Epithelial cell of esophagus (primary cell): ENCODE measurements around the gene TBX3.

Experiments
- DNase-seq: peaks from one replicate; pipeline ENCODE4 v3.0.0; 2010; ENCODE audit warnings: low read depth
- H3K4me3 ChIP-seq: 2 replicates; pipeline ENCODE4 v1.5.1; 2011; ENCODE audit warnings: mild to moderate bottlenecking, low read length, control low read depth
- CTCF ChIP-seq: IDR thresholded peaks from 2 replicates; pipeline ENCODE4 v1.5.1; 2011; ENCODE audit warnings: low read depth, mild to moderate bottlenecking, low read length, control low read depth, inconsistent platforms; ENCODE audit not compliant: insufficient read depth; ENCODE audit errors: missing control alignments

TBX3 gene

GRCh38 chr12:114701553-114701952 is 17.6 kb upstream of the TBX3 start:
- no peak overlapping the region for H3K4me3 ChIP-seq
- DNase-seq = no peak
- no peak for TF ChIP-seq CTCF

GRCh38 chr12:114701104-114701414 is 17.1 kb upstream of the TBX3 start:
- H3K4me3 ChIP-seq = no peak overlapping the region
- DNase-seq = peak; percentile 51
- no peak for TF ChIP-seq CTCF

- TF ChIP-seq CTCF = no peak
- H3K4me3 ChIP-seq = no peak overlapping the region
- no peak for DNase-seq
Observed at GRCh38 chr12:114700392-114701103, 16.6 kb upstream of the TBX3 start.

GRCh38 chr12:114698566-114699163 is 14.7 kb upstream of the TBX3 start:
- no peak for TF ChIP-seq CTCF
- no peak for DNase-seq
- no peak overlapping the region for H3K4me3 ChIP-seq

- no peak overlapping the region for H3K4me3 ChIP-seq
- DNase-seq = no peak
- no peak for TF ChIP-seq CTCF
Observed at GRCh38 chr12:114697741-114698565, 14.0 kb upstream of the TBX3 start.

- H3K4me3 ChIP-seq = no peak overlapping the region
- no peak for DNase-seq
- TF ChIP-seq CTCF = no peak
Observed at GRCh38 chr12:114697243-114697716, 13.3 kb upstream of the TBX3 start.
